Hematopoietic multipotent progenitor cell treated with erythropoietin and hydrocortisone succinate and interleukin-3 and kit ligand, for 4 days (in vitro differentiated cells): ENCODE data around the gene FBXL17.
"Not testable (repeated sequence)": the region's sequence is repeated elsewhere in the genome, so short reads cannot be mapped to it uniquely, and the experiment has no call there.

Experiments used
- DNase-seq: peaks from one replicate; pipeline ENCODE4 v3.0.0-alpha.2; 2015

The FBXL17 gene

DNA sequence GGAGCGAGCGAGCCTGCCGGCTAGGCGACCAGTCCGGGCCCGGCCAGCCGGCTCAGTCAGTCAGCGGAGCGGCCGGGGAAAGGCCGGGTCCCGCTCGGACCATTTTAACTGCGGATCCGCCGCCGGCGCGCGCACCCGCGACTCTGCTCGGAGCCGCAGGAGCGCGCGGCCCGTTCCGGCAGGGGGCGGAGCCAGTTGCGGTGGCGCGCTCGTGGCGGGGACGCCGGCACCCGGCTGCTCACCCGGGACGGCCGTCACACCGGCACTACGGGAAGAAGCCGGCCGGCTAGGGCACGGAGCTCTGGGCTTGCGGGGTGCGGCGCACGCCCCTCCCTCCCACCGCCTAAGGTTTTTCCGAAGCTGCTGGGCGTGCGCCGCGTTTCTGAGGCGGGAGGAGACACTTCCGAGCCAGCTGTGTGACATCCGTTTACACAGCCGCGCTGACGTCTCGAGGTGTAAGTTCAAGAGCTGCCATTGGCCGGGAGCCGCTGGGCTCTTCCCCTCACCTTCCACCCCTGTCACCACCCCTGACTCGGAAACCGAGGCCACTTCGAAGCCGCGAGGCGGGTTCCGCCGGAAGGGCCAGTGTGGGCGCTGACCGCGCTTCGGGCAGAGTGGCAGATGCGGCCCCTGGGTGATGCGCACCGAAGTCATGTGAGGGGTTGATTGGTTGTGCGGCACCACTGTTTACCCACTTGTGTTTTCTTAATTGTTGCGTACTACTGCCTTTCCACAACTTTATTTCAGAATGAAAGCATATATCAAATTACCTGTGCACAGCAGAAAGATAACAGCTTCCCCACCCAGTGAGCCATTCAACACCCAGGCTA is at the start of gene FBXL17:
Gene FBXL17, minus strand, starts transcription at position 145 of the 830 bp plus-strand sequence.
- DNase-seq = peak; percentile 98

DNA sequence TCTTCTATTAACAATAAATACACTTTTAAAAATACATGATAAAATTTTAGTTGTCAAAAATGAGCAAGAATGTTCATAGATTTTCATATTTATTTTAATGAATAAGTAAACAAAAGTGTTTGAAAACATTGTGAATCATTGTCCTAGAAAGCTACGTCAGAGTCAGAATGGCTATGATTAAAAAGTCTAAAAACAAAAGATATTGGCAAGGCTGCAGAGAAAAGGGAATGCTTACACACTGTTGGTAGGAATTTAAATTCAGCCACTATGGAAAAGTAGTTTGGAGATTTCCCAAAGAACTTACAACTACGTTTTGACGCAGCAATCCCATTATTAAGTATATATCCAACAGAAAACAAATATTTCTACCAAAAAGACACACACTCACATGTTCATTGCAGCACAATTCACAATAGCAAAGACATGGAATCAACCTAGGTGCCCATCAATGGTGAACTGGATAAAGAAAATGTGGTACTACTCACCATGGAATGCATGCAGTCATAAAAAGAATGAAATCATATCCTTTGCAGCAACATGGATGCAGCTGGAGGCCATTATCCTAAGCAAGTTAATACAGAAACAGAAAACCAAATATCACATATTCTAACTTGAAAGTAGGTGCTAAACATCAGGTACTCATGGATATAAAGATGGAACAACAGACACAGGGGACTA is 49.2 kb upstream of the FBXL17 start:
- DNase-seq = no peak

DNA sequence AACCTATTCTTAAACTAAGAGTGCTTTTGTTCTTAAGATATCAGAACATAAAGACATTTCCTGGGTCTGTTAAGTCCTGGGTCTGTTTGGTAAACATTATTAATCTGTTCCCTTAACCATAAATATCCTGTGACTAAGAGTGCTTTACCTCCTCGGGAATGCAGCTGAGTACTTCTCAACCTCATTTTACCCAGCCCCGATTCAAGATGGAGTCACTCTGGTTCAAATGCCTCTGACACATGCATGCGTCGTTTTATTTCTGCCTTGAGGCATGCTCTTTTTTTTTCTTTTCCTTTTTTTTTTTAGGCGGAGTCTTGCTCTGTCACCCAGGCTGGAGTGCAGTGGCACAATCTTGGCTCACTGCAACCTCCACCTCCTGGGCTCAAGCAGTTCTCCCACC is 39.8 kb upstream of the FBXL17 start:
- DNase-seq = no peak

DNA sequence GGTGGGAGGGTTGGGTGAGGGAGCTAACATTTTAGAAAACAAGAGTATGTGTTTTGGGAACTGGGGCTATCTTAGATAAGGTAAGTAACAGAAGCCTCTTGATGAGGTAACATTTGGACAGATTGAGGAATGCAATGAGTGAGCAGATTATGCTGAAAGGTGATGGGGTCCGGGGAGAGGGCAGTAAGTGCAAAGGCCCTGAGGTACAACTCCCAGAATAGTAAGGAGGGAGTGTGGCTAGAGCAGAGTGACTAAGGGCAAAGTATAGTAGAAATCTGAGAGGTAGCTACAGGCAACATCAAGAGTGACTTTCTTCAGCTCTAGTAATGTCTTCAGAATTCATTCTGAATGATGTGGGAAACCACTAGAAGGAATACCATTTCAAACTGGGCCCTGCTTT is 38.9 kb upstream of the FBXL17 start:
- no peak for DNase-seq

DNA sequence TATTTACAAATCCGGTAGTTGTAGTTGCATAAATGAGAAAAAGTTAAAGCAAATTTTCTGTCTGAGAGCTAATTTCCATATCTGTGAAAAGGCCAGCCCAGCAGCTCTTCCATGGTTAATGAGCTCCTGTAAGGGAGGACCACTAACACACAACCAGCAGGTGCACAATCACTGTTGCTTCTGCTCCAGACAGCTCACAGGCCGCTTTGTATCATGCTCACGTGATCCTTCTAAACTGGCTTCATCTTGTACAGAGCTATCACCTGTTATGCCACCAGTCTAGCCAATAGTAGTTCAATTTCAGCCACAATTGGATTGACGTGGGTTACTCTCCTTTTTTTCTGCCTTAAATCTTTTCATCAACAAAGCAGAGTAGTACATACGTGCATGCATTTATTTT is 38.3 kb upstream of the FBXL17 start:
- no peak for DNase-seq

DNA sequence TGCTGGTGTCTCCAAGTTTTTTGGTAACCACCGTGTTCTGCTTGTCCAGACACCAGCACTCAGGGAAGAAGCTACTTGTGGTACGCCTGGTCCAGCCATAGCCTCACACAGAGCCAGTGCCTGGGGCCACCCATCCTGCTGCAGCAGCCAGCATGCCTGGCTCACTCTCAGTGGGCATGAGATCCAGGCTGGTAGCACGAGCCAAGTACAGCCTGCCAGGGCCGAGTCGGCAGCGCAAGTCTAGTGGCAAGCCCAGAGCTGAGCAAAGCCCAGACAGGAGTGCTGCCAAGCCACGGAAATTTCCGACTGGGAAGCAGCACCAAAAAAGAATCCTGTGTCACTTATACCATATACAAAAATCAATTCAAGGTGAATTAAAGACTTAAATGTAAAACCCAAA is 36.3 kb upstream of the FBXL17 start:
- no peak for DNase-seq

DNA sequence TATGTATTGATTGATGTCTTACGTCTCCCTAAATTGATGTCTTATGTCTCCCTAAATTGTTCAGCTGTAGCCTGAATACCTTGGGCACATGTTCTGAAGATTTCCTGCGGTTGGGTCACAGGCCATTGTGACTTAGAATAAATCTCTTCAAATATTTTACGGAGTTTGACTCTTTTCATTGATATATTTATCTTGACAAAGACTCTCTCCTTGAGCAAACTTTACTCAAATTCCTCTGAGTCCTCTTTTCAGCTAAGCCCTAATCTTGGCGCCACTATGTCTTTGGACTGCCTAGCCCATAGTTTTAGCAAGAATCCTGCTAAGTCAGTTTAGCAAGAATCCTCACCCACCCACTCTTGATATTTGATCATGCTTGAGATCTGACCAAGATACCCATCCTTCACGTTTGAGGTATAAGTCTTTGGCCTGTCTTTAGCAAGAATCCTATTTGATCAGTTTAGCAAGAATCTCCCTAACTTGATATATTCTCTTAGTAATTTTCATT is 35.3 kb upstream of the FBXL17 start:
- DNase-seq = no peak

DNA sequence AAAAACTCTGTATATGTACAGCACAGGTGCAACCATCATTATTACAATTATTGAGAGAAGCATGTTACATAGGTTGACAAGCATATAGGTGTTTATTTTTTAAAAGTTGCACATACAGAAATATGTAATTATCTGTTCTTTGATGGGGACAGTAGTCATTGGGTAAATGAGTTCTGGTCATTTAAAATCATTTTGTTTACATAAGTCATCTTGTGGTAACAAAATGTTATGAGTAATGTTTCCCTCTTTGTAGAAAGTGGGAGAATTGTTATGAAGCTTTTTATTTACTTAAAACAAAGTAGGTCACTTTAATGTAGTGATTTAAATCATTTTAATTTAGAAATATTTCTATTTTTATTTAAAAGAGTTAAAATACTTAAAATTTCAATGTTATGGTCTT is 33.8 kb upstream of the FBXL17 start:
- DNase-seq = no peak

DNA sequence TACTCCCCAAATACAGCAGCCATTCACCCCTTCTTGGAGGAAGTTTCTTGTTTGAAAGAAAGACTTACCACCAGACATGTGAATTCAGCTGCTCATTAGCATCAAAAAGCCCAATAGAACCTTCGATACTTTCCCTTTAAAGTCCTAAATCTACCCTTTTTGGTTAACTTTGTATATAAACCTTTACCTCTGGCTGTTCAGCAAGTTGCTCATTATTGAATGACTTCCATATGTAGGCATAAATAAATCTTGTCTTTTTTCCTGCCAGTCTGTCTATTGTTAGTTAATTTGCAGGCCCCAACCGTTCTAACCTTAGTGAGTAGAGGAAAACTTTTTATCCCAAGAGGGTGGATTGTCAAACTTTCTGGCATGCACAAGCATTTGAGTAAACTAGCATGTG is 27.9 kb upstream of the FBXL17 start:
- no peak for DNase-seq

DNA sequence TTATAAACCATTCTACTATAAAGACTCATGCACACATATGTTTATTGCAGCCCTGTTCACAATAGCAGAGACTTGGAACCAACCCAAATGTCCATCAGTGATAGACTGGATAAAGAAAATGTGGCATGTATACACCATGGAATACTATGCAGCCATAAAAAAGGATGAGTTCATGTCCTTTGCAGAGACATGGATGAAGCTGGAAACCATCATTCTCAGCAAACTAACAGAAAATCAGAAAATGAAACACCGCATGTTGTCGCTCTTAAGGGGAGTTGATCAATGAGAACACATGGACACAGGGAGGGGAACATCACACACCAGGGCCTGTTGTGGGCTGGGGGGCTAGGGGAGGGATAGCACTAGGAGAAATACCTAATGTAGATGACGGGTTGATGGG is 23.3 kb upstream of the FBXL17 start:
- not testable (repeated sequence) for DNase-seq

DNA sequence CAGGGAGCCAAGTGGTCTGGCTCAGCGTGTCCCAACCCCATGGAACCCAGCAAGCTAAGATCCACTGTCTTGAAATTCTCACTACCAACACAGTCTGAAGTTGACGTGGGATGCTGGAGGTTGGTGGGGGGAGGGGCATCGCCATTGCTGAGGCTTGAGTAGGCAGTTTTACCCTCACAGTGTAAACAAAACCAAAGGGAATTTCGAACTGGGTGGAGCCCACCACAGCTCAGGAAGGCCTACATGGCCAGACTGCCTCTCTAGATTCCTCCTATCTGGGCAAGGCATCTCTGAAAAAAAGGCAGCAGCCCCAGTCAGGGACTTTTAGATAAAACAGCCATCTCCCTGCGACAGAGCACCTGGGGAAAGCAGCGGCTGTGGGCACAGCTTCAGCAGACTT is 17.1 kb upstream of the FBXL17 start:
- peak; percentile 28 for DNase-seq

DNA sequence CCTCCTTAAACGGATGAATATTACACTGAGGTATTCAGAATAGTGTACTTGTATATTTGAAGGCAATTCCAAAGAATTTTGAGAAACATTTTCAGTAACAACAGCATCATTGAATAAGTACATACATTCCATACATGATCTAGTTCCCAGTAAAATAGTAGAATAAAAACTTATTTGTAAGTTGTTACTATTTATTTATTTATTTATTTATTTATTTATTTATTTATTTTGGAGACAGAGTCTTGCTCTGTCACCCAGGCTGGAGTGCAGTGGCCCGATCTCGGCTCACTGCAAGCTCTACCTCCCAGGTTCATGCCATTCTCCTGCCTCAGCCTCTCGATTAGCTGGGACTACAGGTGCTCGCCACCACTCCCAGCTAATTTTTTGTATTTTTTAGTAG is 14.9 kb upstream of the FBXL17 start:
- DNase-seq = not testable (repeated sequence)

DNA sequence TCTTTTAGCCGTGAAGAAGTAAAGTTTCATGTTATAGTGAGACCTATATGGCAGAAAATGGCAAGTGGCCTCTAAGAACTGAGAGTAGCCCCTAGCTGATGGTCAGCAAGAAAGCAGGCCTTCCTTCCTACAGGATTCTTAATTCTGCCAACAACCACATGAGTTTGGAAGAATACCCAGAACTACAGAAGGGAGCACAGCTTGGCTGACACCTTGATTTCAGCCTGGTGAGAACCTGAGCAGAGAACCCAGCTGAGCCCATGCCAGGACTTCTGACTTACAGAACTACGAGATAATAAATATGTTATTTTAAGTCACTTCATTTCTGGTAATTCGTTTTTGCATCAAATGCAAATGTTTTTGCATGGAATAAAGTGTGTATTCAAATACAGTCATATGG is 5.9 kb upstream of the FBXL17 start:
- no peak for DNase-seq

DNA sequence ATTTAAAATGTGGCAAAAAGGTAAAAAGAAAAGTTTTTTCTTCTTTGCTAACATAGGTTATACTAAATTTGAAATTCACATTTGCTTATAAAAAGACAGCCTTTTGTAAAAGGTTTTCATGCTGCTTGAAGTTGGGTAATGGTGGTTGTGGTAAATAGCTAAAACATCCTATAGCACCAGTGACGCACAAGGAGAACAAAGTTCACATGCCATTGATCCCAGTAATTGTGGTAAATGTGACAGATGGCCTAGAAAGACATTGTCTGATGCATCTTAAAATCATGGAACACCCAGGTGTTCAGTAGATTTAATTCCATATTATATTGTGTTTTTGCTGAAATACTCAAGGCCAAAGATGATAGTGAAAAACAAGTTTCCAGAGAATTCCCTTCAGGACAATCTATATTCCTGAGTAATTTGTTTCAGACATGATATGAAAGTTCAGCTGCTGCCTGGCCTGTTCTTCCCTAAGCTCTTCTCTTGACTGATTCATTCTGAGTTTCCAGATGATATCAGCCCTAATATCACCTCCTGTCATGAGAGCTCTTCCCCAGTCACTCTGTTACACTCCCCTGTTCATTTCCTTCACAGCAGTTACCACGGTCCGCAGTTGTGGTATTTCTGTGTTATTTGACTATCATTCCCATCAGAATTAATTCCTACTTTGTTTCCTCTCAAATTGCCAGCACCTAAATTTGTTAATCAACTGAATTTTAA is 4.6 kb upstream of the FBXL17 start:
- no peak for DNase-seq

DNA sequence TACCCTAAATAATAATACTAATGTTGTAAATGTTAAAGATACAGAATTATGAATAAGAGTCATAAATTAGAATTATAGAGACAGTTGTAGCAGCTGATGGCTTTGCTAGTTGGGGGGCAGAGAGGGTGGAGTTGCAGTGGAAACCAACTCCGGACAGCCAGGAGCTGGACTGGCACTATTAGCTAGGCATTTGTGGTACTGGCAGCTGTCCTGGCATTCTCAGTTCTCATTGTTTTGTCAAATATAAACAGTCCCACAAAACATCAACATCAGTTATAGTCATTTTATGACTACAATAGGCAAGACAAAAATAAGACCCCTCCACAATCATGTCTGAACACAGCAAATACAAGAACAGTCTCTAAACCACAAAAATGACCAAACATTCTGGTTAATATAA is 2.8 kb upstream of the FBXL17 start:
- no peak for DNase-seq

DNA sequence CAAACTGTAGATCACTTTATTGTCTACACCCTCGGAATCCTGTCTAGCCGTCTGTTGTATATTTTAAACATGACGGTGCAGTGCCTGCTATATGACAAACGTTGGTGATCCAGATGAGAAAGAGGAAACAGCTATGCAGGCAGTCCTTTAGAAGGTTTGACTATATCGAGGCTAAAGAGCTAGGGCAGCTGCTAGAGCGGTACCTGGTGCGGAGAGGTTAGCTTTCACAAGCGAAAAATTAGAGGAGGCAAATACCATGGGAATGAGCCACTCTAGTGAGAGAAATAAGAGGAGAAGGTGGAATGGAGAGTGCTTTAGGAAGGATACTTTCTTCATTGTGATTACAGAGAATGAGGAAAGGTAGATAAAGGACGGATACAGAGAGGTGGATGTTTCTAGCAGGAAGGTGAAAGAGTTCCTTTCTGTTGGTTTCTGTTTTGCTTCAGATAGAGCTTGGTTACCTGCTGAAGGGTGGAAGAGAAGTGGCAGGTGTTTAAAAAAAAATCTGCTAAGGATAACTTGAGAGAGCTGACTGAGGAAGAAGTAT is 959 bp upstream of the FBXL17 start:
- DNase-seq = peak; percentile 77

DNA sequence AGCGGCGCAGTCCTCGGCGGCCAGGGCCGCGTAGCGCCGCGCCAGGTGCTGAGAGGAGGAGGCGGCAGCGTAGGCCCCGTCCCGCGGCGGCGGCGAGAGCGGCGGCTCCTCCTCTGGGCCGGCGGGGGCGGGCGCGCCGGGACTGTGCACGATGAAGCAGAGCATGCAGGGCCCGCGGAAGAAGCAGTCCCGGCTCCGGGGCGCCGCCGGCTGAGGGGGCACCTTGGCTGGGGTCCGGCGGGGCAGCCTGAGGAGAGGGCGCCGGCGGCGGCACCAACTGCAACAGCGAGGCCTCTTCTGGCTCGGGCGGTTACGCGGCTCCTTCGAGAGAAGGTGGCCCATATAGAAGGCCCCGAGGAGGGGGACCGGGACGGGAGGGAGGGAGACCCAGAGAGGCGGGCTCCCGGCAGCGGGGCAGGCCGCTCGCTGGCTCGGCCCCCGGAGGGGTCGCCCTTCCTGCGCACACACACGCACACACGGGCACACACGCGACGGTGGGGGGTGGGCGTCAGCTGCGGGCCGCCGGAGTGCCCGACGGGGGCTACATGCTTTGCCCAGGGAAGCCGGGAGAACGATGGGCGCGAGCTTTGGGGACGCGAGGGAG is 446 bp downstream of the FBXL17 start:
- DNase-seq = peak; percentile 83

DNA sequence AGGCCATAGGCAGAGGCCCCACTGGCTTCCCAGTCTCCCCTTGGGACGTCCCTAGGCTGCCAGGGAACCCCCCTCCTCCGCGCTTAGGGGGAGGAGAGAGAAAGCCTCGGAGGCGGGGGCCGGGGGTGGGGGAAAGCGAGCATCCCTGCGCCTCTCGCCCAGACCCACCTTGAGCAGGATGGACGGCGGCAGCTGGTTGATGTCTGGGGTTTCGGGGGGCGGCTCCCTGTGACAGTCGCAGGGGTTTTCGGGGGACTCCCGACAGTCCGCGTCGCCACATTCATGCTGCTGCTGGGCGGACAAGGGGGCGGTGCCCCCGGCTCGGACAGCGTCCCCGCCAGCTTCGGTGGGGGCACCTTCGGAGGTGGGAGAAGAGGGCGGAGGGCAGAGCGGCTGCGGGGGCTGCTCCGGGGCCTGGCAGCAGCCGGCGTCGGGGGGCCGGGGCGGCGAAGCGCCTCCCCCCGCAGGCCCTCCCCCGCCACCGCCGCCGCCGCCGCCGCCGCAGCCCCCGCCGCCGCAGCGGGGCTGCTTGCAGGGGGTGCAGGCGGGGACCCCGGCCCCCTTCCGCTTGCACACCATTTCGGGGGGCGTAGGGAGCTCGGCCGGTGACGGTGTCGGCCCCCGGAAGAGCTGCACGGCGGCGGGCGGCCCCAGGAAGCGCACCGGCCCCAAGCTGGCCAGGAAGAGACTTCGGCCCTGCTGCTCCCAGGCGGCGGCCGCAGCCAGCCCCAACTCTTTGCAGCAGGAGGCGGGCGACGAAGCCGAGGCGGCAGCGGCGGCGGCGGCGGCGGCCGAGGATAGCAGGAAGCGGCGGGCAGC is 1.2 kb downstream of the FBXL17 start:
- DNase-seq = peak; percentile 65

DNA sequence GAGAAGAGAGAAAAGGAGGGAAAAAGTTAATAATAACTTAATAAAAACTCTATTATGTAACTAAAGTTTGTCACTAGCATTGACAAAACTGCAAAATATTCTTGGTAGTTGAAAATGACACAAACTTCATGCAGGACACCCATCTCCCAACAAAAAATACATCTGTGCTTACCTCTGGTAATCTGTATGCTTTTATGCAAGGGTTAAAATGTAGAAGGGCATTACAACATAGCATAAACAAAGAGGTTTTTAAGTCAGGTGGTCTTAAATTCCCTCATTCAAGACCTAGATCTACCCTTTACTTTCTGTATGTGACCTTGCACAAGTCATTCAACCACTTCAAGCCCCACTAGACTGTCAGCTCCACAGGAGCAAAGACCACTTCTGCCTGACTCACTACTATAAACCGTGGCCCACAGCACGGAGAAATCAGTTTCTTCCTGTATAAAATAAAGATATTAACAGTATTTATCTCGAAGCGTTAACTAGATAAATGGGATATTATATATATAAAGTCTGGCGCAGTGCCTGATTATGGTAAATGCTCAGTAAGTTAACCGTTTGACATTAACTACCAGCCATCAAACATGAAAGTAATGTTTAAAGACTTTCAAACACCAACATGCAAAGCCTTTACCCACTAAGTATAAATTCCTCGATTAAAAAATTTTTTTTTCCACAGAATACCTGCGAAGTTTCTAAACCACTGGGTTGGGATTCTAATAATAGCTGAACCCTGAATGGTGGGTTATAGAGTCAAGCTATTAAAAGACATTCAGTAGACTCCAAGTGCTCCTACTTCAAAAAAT is 2.0 kb downstream of the FBXL17 start:
- DNase-seq = peak; percentile 44

DNA sequence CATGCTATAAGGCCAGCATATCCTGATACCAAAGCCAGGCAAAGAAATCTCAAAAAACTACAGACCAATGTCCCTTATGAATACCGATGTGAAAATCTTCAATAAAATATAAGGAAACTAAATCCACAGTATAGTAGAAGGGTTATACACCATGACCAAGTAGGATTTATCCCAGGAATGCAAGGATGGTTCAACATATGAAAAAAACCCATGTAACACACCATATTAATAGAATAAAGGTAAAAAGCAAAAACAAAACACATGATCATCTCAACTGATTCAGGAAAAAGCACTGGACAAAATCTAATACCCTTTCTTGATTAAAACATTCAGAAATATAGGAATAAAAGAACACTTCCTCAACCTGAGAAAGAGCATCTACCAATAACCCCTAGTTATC is 6.1 kb downstream of the FBXL17 start:
- no peak for DNase-seq

DNA sequence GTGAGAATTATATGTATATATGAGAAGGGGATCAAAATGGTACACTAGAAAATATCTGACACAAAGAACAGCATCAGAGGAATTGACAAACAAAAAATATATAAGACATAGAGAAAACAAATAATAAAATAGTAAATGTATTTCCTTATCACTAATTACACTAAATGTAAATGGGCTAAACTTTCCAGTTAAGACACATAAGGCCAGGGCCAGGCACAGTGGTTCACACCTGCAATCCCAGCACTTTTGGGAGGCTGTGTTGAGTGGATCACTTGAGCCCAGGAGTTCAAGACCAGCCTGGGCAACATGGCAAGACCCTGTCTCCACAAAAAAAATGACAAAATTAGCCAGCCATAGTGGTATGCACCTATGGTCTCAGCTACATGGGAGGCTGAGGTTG is 8.5 kb downstream of the FBXL17 start:
- DNase-seq = no peak
